ENCODE measurements around the gene TOX3. TPM values are rescaled to one million over a fixed set of nuclear protein-coding genes. Genes with fewer than 3 reads are reported as not detected.

TOX3 gene
- total and polyA plus RNA-seq, 2 of the 13 experiments (the other 11 are each of a cell fraction or from before 2014, with no cell fraction given): 14.5 to 98.6 TPM

- no peak for TF ChIP-seq ZFP82 (CRISPR knock-in tag; IDR thresholded peaks at IDR 0.05; ENCODE audit: borderline replicate concordance)
- TF ChIP-seq NR3C1 (CRISPR knock-in tag; IDR thresholded peaks at IDR 0.05): no peak
- TF ChIP-seq ZNF501 (CRISPR knock-in tag; IDR thresholded peaks at IDR 0.05): no peak
- TF ChIP-seq ZNF724P (CRISPR knock-in tag; IDR thresholded peaks at IDR 0.05; ENCODE audit: borderline replicate concordance): no peak
- no peak for TF ChIP-seq FIP1L1 (IDR thresholded peaks at IDR 0.05; ENCODE audit: borderline replicate concordance, insufficient read depth, low read depth, low read length)
- TF ChIP-seq SAP130 (CRISPR knock-in tag; IDR thresholded peaks at IDR 0.05; ENCODE audit: low read depth): peak; percentile 94
- TF ChIP-seq HMGXB4 (CRISPR knock-in tag; IDR thresholded peaks at IDR 0.05; ENCODE audit: borderline replicate concordance in 1 of 2, low read depth in 1 of 2): peak; percentile 18 to 75; a peak in 1 of 4 replicates
- TF ChIP-seq ZSCAN31 (CRISPR knock-in tag; IDR thresholded peaks at IDR 0.05; ENCODE audit: low read depth): no peak
- TF ChIP-seq ZNF687 (CRISPR knock-in tag; IDR thresholded peaks at IDR 0.05): no peak
- TF ChIP-seq PTBP1 (IDR thresholded peaks at IDR 0.05; ENCODE audit: low read depth, low read length, poor library complexity, severe bottlenecking): no peak
- no peak for TF ChIP-seq ZNF431 (CRISPR knock-in tag; IDR thresholded peaks at IDR 0.05; ENCODE audit: borderline replicate concordance, low read depth)
- TF ChIP-seq KDM5B (CRISPR knock-in tag; IDR thresholded peaks at IDR 0.05; ENCODE audit: borderline replicate concordance): no peak
- TF ChIP-seq TFE3 (CRISPR knock-in tag; IDR thresholded peaks at IDR 0.05): peak; percentile 95
- TF ChIP-seq LCORL (IDR thresholded peaks at IDR 0.05): peak; percentile 47; the same call in 1 of the 2 replicates
- peak; percentile 87 for TF ChIP-seq LCORL (CRISPR knock-in tag; IDR thresholded peaks at IDR 0.05)
- TF ChIP-seq ZNF138 (CRISPR knock-in tag; IDR thresholded peaks at IDR 0.05; ENCODE audit: low read depth): no peak
- TF ChIP-seq PPARG (CRISPR knock-in tag; conservative IDR thresholded peaks at IDR 0.05): peak; percentile 89
- TF ChIP-seq SIX1 (CRISPR knock-in tag; IDR thresholded peaks at IDR 0.05; ENCODE audit: borderline replicate concordance): peak; percentile 97
- TF ChIP-seq ZNF773 (CRISPR knock-in tag; IDR thresholded peaks at IDR 0.05; ENCODE audit: borderline replicate concordance): no peak
- no peak for TF ChIP-seq ZNF709 (CRISPR knock-in tag; IDR thresholded peaks at IDR 0.05)
Observed at GRCh38 chr16:52496051-52496876, 50.7 kb downstream of the TOX3 start (continued).
